Measurements from ENCODE around the gene COL4A2.
A peak's percentile ranks its signal among the peaks of the same experiment; 100 is the strongest.
"Not testable (repeated sequence)": the region's sequence is repeated elsewhere in the genome, so short reads cannot be mapped to it uniquely, and the experiment has no call there.

COL4A2 gene

GRCh38 chr13:110483386-110483968 is 176.4 kb downstream of the COL4A2 start:
- DNase-seq, result no peak

GRCh38 chr13:110484290-110485048 is 177.4 kb downstream of the COL4A2 start:
- DNase-seq, result no peak

- no peak for DNase-seq
These were observed 178.5 kb downstream of the COL4A2 start for GRCh38 chr13:110485604-110486003.

GRCh38 chr13:110486061-110486715 is 179.1 kb downstream of the COL4A2 start:
- no peak for DNase-seq

GRCh38 chr13:110486880-110487279 is 179.8 kb downstream of the COL4A2 start:
- DNase-seq, result not testable (repeated sequence)

GRCh38 chr13:110490009-110490770 is 183.1 kb downstream of the COL4A2 start:
- no peak for DNase-seq

- DNase-seq, result no peak
These were observed 185.0 kb downstream of the COL4A2 start for GRCh38 chr13:110491869-110492678.

- DNase-seq, result no peak
These were observed 185.9 kb downstream of the COL4A2 start for GRCh38 chr13:110492679-110493593.

- DNase-seq, result no peak
These were observed 186.5 kb downstream of the COL4A2 start for GRCh38 chr13:110493613-110494012.

- DNase-seq, result no peak
These were observed 188.3 kb downstream of the COL4A2 start for GRCh38 chr13:110495376-110495775.

GRCh38 chr13:110495881-110496280 is 188.8 kb downstream of the COL4A2 start:
- no peak for DNase-seq

GRCh38 chr13:110496281-110496680 is 189.2 kb downstream of the COL4A2 start:
- DNase-seq, result no peak

- no peak for DNase-seq
These were observed 189.9 kb downstream of the COL4A2 start for GRCh38 chr13:110497003-110497402.

GRCh38 chr13:110497896-110498295 is 190.8 kb downstream of the COL4A2 start:
- DNase-seq, result not testable (repeated sequence)

GRCh38 chr13:110498327-110498726 is 191.2 kb downstream of the COL4A2 start:
- no peak for DNase-seq

- DNase-seq, result no peak
These were observed 191.7 kb downstream of the COL4A2 start for GRCh38 chr13:110498765-110499164.

GRCh38 chr13:110499621-110500281 is 192.7 kb downstream of the COL4A2 start:
- DNase-seq, result peak; percentile 29

GRCh38 chr13:110500341-110500740 is 193.3 kb downstream of the COL4A2 start:
- no peak for DNase-seq

GRCh38 chr13:110501188-110501587 is 194.1 kb downstream of the COL4A2 start:
- no peak for DNase-seq

GRCh38 chr13:110503037-110503901 is 196.2 kb downstream of the COL4A2 start:
- DNase-seq, result peak; percentile 29

All from SHP77 treated with DMSO at 0.1 percent for 48 hours (cell line).